ENCODE data around the gene FAM168A.

- TF ChIP-seq CTCF (conservative IDR thresholded peaks at IDR 0.05 in 1 of 2, IDR thresholded peaks at IDR 0.05 in 1 of 2; ENCODE audit: low read depth in 1 of 2, low read length in 2 of 2), result no peak
- no peak for TF ChIP-seq EZH2 (IDR thresholded peaks at IDR 0.05; ENCODE audit: low read length, missing control alignments)
Observed at GRCh38 chr11:73645972-73646631, 48.2 kb upstream of the FAM168A start, which contains the start of gene PLEKHB1.
